ENCODE data around the gene OR52A1. TPM values are rescaled to one million over a fixed set of nuclear protein-coding genes. Genes with fewer than 3 reads are reported as not detected.

Gene OR52A1
- total and polyA plus RNA-seq, 9 of the 15 experiments (the other 6 are each of a cell fraction or from before 2014, with no cell fraction given): under 0.01 to 0.33 (median 0.13) TPM; not detected in 3

- TF ChIP-seq, protein P1, sequence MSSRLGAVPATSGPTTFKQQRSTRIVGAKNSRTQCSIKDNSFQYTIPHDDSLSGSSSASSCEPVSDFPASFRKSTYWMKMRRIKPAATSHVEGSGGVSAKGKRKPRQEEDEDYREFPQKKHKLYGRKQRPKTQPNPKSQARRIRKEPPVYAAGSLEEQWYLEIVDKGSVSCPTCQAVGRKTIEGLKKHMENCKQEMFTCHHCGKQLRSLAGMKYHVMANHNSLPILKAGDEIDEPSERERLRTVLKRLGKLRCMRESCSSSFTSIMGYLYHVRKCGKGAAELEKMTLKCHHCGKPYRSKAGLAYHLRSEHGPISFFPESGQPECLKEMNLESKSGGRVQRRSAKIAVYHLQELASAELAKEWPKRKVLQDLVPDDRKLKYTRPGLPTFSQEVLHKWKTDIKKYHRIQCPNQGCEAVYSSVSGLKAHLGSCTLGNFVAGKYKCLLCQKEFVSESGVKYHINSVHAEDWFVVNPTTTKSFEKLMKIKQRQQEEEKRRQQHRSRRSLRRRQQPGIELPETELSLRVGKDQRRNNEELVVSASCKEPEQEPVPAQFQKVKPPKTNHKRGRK (tag; IDR thresholded peaks at IDR 0.05): no peak
- TF ChIP-seq PCBP1 (IDR thresholded peaks at IDR 0.05; ENCODE audit: low read depth, low read length, poor library complexity, severe bottlenecking) (no peak), ADNP (tag; IDR thresholded peaks at IDR 0.05) (peak; percentile 34; the same call in 1 of the 2 replicates), TAF1 (IDR thresholded peaks at IDR 0.05; ENCODE audit: control insufficient read depth, extremely low read depth, insufficient read depth, low read length, severe bottlenecking) (no peak), SREBF1 (IDR thresholded peaks at IDR 0.05; ENCODE audit: borderline replicate concordance, low read depth, low read length) (no peak), PHTF2 (CRISPR knock-in tag; IDR thresholded peaks at IDR 0.05) (no peak), ZNF146 (CRISPR knock-in tag; IDR thresholded peaks at IDR 0.05; ENCODE audit: unreplicated experiment) (no peak), NFIX (CRISPR knock-in tag; IDR thresholded peaks at IDR 0.05; ENCODE audit: low read depth) (no peak), TSC22D4 (tag; IDR thresholded peaks at IDR 0.05) (no peak), TRIM24 (IDR thresholded peaks at IDR 0.05) (no peak), SMARCA5 (IDR thresholded peaks at IDR 0.05) (no peak), ETV1 (tag; conservative IDR thresholded peaks at IDR 0.05; ENCODE audit: low read depth) (no peak), CAMTA2 (CRISPR knock-in tag; conservative IDR thresholded peaks at IDR 0.05) (no peak), KDM1A (IDR thresholded peaks at IDR 0.05) (peak; percentile 74 to 76), GABPB2 (CRISPR knock-in tag; conservative IDR thresholded peaks at IDR 0.05) (no peak), ZFP30 (CRISPR knock-in tag; IDR thresholded peaks at IDR 0.05; ENCODE audit: borderline replicate concordance) (no peak)
- TF ChIP-seq, protein P2, sequence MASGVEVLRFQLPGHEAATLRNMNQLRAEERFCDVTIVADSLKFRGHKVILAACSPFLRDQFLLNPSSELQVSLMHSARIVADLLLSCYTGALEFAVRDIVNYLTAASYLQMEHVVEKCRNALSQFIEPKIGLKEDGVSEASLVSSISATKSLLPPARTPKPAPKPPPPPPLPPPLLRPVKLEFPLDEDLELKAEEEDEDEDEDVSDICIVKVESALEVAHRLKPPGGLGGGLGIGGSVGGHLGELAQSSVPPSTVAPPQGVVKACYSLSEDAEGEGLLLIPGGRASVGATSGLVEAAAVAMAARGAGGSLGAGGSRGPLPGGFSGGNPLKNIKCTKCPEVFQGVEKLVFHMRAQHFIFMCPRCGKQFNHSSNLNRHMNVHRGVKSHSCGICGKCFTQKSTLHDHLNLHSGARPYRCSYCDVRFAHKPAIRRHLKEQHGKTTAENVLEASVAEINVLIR (CRISPR knock-in tag; IDR thresholded peaks at IDR 0.05): no peak
- TF ChIP-seq, protein P3, sequence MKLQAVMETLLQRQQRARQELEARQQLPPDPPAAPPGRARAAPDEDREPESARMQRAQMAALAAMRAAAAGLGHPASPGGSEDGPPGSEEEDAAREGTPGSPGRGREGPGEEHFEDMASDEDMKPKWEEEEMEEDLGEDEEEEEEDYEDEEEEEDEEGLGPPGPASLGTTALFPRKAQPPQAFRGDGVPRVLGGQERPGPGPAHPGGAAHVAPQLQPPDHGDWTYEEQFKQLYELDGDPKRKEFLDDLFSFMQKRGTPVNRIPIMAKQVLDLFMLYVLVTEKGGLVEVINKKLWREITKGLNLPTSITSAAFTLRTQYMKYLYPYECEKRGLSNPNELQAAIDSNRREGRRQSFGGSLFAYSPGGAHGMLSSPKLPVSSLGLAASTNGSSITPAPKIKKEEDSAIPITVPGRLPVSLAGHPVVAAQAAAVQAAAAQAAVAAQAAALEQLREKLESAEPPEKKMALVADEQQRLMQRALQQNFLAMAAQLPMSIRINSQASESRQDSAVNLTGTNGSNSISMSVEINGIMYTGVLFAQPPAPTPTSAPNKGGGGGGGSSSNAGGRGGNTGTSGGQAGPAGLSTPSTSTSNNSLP (IDR thresholded peaks at IDR 0.05; ENCODE audit: borderline replicate concordance, low read depth, low read length): no peak
- TF ChIP-seq, protein P4, sequence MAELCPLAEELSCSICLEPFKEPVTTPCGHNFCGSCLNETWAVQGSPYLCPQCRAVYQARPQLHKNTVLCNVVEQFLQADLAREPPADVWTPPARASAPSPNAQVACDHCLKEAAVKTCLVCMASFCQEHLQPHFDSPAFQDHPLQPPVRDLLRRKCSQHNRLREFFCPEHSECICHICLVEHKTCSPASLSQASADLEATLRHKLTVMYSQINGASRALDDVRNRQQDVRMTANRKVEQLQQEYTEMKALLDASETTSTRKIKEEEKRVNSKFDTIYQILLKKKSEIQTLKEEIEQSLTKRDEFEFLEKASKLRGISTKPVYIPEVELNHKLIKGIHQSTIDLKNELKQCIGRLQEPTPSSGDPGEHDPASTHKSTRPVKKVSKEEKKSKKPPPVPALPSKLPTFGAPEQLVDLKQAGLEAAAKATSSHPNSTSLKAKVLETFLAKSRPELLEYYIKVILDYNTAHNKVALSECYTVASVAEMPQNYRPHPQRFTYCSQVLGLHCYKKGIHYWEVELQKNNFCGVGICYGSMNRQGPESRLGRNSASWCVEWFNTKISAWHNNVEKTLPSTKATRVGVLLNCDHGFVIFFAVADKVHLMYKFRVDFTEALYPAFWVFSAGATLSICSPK (IDR thresholded peaks at IDR 0.05; ENCODE audit: borderline replicate concordance): no peak
Observed at GRCh38 chr11:5153574-5154431, 754 bp downstream of the OR52A1 start (continued).
